Measurements from ENCODE around the gene LAD1.
A peak's percentile ranks its signal among the peaks of the same experiment; 100 is the strongest.

Gene LAD1, protein sequence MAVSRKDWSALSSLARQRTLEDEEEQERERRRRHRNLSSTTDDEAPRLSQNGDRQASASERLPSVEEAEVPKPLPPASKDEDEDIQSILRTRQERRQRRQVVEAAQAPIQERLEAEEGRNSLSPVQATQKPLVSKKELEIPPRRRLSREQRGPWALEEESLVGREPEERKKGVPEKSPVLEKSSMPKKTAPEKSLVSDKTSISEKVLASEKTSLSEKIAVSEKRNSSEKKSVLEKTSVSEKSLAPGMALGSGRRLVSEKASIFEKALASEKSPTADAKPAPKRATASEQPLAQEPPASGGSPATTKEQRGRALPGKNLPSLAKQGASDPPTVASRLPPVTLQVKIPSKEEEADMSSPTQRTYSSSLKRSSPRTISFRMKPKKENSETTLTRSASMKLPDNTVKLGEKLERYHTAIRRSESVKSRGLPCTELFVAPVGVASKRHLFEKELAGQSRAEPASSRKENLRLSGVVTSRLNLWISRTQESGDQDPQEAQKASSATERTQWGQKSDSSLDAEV

GRCh38 chr1:201399018-201399351, at the start of gene LAD1:
TSS of gene LAD1 (minus strand) at chr1:201399324. CDS start at chr1:201399306, 18 bp downstream.
- no peak for DNase-seq (ENCODE audit: low read depth)

DNA sequence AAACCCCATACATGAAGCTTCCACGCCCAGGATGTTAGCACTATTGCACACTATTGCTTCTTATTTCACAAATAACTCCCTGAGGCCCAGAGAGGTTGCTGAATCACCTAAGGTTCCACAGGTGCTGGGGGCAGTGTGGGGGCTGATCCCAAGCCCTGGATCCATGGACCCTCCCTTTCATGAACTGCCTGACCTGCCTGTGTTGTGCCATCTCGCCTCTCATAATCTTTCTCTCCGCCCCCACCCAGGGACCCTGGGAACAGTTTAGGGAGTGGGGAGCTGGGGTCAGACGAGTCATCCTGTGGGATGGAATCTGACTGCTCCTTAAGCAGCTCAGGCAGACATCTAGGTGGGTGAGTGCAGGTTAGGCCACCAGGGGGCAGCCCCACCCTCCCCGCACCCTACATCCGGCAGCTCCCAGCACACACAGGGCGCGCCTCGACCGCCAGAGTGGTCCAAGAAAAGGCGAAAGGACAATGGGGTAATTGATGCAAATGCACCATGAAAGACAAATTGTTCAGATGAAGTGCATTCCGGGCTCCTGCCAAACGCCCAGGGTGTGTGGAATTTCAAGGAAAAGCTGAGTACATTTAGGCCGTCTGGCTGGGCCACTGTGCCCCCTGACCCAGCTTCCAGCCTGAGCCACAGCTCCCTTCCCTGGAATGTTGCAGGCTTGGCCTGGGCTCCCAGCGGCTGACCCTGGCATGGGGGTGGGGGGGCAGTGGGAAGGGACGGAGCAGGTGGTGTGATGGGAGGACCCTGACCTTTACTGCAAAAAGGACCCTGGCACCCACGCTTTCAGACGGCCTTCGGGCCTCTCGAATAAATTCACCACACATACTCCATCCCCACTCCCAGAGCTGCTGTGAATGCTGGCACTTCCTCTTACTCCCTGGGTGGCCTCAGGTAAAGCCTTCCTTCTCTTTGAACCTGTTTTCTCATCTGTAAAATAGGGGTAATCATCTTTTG, 49.1 kb upstream of the LAD1 start:
- DNase-seq (ENCODE audit: low read depth): peak; percentile 68

GRCh38 chr1:201445310-201445709, 46.2 kb upstream of the LAD1 start:
- DNase-seq (ENCODE audit: low read depth): no peak

DNA sequence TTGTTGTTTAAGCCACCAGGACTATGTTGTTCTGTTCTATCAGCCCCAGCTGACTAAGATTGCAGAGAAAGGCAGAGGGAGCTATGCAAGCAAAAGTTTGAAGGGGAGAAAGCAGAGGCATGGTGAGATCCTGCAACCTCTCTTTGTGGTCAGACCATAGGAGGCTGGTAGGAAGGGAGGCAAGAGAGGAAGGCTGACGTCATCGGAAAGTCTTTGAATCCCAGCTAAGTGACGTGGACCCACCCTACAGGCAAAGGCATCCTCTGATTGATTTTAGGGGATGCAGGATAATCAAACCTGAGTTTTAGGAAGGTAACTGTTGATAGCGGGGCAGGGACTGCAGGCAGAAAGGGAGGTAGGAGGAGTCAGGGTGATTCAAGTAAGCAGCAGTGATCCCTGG, 45.7 kb upstream of the LAD1 start:
- DNase-seq (ENCODE audit: low read depth): no peak

DNA sequence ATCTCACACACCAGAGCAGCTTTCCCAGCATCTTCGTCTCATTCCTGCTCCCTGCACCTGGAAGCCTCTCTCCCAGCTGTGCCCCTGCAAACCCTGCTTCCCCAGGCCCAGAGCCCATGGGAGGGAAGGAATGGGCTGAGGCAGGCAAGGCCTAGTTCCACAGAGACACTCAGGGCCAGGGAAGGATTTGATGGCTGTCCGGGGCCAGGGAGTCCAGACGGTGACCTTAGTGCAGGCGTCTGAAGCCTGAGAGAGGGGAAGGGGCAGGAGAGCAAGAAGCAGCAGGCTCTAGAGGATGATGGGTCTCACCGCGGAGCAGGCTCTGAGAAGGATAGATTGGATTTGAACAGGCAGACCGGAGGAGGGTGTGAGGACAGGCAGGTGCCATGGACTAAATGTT, 44.6 kb upstream of the LAD1 start:
- DNase-seq (ENCODE audit: low read depth): no peak

- no peak for DNase-seq (ENCODE audit: low read depth)
Observed at GRCh38 chr1:201436969-201437368, 37.8 kb upstream of the LAD1 start.

GRCh38 chr1:201436393-201436792, 37.3 kb upstream of the LAD1 start:
- DNase-seq (ENCODE audit: low read depth): no peak

DNA sequence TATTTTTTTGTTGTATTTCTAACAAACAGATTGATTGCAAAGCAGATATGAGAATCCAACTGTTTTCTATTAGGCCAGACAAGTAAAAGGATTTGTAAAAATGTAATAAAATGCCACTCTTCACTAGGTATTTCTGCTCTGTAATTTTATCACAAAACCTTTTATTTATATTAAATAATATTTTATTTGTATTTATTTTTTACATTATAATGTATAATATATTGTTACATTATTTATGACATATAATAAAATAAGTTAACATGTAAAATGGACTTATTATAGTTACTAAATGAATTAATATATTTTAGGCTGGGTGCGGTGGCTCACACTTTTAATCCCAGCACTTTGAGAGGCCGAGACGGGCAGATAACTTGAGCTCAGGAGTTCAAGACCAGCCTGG, 35.1 kb upstream of the LAD1 start:
- DNase-seq (ENCODE audit: low read depth): no peak

- no peak for DNase-seq (ENCODE audit: low read depth)
Observed at GRCh38 chr1:201433609-201434008, 34.5 kb upstream of the LAD1 start.

DNA sequence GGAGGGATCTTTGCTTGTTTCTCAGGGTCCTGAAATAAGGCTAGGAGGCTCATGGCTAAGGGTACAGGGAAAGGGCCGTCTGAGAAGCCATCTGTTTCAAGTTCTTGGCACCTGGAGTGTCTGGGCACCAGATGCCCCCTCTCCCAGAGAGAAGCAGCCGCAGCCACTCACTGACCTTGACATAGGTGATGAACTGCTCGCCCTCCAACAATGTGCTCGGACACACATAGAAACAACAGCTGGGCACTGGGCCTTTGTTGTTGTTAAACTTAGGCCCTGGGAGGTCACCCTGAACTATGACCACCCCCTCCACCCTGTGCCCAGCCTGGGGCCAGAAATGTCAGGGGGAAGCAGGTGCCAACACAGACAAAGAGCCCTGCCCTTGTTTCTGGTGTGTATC, 31.7 kb upstream of the LAD1 start:
- no peak for DNase-seq (ENCODE audit: low read depth)

DNA sequence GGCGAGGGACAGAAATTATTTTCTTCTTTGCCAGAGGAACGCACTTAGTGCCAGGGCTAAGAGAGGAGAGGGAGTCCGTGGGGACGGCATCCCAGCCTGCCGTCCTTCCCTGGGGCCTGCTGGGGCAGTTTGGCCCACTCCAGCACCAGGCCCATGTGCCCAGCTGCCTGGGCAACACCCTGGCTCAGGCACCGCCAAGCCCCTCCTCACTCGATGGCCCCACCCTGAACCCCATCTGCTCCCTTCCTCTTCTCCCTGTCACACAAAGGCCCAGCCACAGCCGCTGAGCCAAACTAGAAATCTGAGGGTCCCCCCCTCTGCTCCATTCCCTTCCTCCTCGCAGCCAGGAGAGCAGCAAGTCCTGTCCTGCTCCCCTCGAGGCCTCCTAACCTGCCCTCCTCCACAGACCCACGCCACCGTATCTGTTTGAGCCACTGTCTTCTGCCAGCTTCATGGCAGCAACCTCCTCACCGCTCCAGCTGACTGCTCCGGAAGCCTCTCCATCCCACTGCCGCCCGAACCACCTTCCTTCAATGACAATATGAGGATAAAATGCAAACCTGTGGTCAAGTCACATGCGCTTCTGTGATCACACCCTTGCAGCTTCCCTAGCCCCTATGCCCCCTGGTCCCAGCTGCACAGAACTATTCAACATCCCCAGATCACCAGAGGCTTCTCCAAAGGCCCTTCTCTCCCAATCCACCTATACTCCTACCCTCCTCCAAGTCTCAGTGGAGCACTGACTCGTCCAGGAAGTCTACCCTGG, 30.8 kb upstream of the LAD1 start:
- DNase-seq (ENCODE audit: low read depth): no peak

DNA sequence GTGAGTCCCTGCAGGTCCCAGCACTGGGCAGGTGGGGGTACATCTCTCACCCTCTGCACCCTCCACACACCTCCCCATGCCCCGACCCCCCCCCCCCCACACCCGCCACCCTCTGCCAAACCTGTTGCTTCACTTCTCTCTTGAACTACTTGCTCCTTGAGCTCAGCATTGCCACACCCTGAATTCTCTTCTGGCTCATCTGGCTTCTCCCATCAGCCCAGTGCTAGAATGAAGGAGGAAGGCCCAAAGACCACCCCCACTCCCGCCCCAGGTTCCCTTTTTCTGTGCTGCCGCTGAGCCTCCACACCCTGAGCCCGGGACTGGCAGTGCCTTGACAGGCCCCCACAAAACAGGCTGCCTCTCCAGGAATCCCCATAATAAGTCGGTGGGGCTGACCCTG, 28.8 kb upstream of the LAD1 start:
- no peak for DNase-seq (ENCODE audit: low read depth)

DNA sequence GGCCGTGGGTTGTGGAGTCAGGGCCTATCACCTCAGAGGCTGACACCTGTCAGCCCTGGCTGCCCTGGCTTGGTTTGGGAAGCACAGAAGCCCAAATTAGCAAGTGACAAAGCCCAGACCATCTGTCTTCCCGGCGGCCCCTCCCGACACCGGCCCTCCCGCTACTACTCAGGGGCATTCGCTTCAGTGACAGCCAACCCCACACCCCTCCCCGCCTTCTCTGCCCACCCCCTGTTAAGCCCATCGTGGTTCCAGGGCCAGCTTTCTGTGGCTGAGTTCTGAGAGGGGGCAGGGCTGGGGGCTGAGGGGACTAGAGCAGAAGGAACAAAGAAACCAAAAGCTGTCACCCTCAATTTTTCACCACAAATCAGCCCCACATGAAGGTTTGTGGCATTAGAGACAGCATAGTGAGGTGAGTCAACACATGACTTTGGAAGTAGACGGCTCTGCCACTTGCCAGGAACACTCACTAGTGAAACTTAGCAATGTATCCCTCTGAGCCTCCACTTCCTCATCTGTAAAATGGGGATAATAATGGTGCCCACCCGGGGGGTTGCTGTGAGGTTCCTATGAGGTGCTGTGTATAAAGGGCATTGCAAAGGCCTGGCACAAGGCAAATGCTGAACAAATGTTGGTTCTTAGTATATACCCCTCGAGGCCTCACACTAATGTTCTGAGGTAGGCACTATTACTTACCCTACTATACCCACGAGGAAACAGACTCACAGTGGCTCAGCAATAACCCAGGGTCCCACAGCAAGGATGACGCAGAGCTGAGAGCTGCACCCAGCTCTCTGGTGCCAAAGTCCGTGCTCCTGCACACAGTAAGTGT, 27.6 kb upstream of the LAD1 start:
- DNase-seq (ENCODE audit: low read depth): no peak

DNA sequence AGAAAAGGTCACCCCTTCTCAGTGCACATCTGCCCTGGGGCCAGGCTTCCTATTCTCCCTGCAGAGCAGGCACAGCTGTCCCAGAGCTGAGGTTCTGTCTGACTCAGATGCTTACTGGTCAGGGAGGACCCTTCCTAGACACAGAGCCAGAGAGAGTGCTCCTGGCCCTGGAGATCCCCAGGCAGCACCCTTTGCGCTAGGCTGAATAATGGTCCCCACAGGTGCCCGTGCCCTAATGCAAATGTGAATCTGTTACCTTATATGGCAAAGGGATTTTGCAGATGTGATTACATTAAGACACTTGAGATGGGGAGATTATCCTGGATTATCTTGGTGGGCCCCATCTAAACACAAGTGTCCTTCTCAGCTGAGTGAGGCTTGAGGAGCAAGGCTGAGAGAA, 25.0 kb upstream of the LAD1 start:
- DNase-seq (ENCODE audit: low read depth): no peak

GRCh38 chr1:201423655-201424054, 24.5 kb upstream of the LAD1 start:
- no peak for DNase-seq (ENCODE audit: low read depth)

GRCh38 chr1:201422436-201423030, 23.4 kb upstream of the LAD1 start:
- DNase-seq (ENCODE audit: low read depth): no peak

DNA sequence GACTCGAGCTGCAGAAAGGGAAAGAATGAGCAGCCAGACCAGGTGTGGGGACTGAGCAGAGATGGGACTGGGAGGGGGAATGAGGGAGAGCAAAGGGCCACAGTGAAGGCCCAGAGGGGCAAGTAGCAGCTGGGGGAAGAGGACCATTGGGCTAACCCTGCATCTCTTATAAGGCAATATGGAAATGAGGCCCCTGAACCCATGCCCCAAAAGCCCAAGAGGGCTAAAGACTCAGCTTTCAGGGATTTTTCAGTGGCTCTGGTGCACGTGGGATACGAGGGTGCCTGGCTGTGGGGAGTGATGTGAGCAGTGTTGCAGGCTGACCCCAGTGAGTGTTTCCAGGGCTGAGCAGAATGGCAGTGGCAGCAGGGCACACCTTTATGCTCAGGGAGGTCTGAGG, 22.9 kb upstream of the LAD1 start:
- DNase-seq (ENCODE audit: low read depth): no peak

DNA sequence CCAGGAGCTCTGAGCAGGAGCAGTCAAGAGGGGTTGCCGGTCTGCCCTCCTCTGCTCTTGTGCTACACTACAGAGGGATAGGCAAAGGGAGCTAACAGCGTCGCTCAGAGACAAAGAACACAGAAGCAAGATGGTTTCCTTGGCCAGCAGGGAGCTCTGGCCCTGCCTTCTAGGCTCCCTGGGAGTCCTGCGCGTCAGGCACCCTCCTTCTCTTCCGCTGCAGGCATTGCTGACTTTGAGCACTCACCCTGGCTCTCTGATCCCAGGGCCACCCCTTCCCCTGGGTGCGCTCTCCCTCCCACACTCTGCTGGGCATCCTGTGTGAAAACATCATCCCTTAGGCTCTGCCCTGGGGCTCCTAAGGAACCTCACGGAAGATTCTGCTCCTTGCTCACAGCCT, 21.9 kb upstream of the LAD1 start:
- DNase-seq (ENCODE audit: low read depth): no peak

DNA sequence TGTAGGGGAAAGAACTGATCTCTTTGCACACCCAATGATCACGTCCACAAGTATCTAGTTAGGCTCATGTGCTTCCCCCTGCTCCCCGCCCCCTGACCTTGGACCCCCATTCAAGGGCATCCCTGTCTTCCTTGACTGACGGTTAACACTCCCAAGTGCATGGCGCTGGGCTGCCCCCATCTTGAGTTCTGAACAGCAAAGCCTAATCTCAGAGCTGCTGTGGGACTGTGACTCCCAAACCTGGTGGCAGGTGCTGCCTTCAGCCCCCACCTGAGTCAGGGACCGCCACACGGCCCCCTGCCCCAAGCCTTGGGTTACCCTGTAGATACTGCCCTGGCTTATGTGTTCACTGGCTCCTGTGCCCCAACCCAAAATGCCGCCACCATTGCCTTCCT, 21.5 kb upstream of the LAD1 start:
- no peak for DNase-seq (ENCODE audit: low read depth)

DNA sequence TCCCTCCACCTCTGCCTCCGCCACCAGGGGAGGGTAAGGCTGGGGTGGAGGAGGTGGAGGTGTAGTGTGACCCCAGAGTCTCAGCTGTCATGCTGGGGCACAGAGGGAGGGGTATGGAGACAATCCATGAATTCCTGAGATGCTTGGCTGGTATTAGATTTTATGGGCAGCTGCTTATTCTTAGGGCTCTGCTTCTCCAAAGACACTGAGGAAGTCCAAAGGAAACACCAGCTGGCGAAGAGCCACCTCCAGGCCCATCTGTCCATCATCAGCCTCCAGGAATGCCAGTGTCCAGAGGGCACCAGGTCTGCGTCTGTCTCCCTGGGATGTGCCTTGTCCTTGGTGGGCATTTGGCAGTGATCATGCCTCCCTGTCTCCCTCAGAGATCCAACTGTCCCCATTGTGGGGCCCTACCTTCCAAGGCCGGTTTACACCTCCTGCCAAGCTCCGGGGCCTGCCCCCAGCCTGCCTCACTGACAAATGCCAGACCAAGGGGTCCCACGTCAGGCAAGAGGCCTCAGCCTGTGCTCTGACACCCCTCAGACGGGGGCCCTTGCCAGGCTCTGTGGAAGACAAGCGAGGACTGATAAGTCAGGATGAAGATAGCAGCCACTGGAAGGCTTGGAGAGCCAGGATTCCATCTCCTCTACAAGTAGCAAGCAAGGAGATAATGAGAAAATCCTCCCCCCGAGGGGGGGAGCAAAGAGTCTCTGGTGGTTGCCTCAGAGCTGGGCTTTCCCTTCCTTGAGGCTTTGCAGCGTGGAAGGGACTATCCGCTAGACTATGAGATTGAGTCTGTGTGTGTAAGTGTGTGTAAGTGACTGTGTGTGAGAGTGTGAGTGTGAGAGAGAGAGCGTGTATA, 20.9 kb upstream of the LAD1 start:
- DNase-seq (ENCODE audit: low read depth): no peak
